MCF 10A (cell line): ENCODE data around the gene CYP21A2. TPM values are rescaled to one million over a fixed set of nuclear protein-coding genes. Genes with fewer than 3 reads are reported as not detected.
"Not testable (repeated sequence)": the region's sequence is repeated elsewhere in the genome, so short reads cannot be mapped to it uniquely, and the experiment has no call there.

Experiments
- BruUV-seq: library from RNA; stranded (reverse); fragments of 400-500 nt; replicated peaks from 2 replicates; lab custom pipeline; 2021; lab: Mats Ljungman, UMichigan
- CTCF ChIA-PET: fragments of 300-600 bp; sonication (Branson Sonifier 250); formaldehyde crosslinking; extraction: SDS; loops from one replicate; lab custom pipeline; 2021; ENCODE audit warnings: antibody characterized with exemption, inconsistent platforms; lab: Yijun Ruan, JAX
- POLR2A ChIA-PET: fragments of 300-600, 350-650 bp; sonication (Branson Sonifier 250); formaldehyde crosslinking; extraction: SDS; loops from one replicate; lab custom pipeline; 2020; ENCODE audit warnings: antibody characterized with exemption, inconsistent platforms; lab: Yijun Ruan, JAX
- DNase-seq: peaks from one replicate; pipeline ENCODE4 v3.0.0-alpha.2; 2018; ENCODE audit not compliant: unreplicated experiment
- H3K27ac Mint-ChIP-seq: one replicate; pipeline ENCODE4 v1.8.0; 2022; ENCODE audit warnings: mild to moderate bottlenecking, low read depth, mixed read lengths; ENCODE audit not compliant: unreplicated experiment
- H3K27me3 Mint-ChIP-seq: one replicate; pipeline ENCODE4 v1.8.0; 2022; ENCODE audit warnings: mixed read lengths; ENCODE audit not compliant: insufficient read depth, unreplicated experiment
- H3K36me3 Mint-ChIP-seq: one replicate; pipeline ENCODE4 v1.8.0; 2022; ENCODE audit warnings: mild to moderate bottlenecking, moderate library complexity, mixed read lengths; ENCODE audit not compliant: insufficient read depth, unreplicated experiment
- H3K4me1 Mint-ChIP-seq: one replicate; pipeline ENCODE4 v1.8.0; 2022; ENCODE audit warnings: mixed read lengths; ENCODE audit not compliant: insufficient read depth, unreplicated experiment
- H3K4me3 Mint-ChIP-seq: one replicate; pipeline ENCODE4 v1.8.0; 2022; ENCODE audit warnings: mild to moderate bottlenecking, moderate library complexity, mixed read lengths; ENCODE audit not compliant: unreplicated experiment
- H3K9me3 Mint-ChIP-seq: one replicate; pipeline ENCODE4 v1.8.0; 2022; ENCODE audit warnings: mixed read lengths; ENCODE audit not compliant: unreplicated experiment
- intact Hi-C: fragments of 100-400 bp; cut with micrococcal nuclease; formaldehyde crosslinking; loops from 2 replicates; pipeline ENCODE4 v1.14.1; 2022
- total RNA-seq: library from RNA; stranded (reverse); gene quantifications from 2 replicates; pipeline ENCODE4 v1.2.3, GENCODE V29; 2022

Gene CYP21A2
- total RNA-seq, 1 experiment from 2014 or later = 0.33 TPM

DNA sequence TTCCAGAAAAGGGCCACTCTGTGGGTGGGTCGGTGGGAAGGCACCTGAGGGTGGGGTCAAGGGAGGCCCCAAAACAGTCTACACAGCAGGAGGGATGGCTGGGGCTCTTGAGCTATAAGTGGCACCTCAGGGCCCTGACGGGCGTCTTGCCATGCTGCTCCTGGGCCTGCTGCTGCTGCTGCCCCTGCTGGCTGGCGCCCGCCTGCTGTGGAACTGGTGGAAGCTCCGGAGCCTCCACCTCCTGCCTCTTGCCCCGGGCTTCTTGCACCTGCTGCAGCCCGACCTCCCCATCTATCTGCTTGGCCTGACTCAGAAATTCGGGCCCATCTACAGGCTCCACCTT lies 32.7 kb upstream of the CYP21A2 start:
- H3K27me3 Mint-ChIP-seq, H3K9me3 Mint-ChIP-seq, H3K36me3 Mint-ChIP-seq, CTCF ChIA-PET, intact Hi-C loops, H3K4me3 Mint-ChIP-seq, BruUV-seq, H3K4me1 Mint-ChIP-seq, POLR2A ChIA-PET, H3K27ac Mint-ChIP-seq, DNase-seq: not testable (repeated sequence)

DNA sequence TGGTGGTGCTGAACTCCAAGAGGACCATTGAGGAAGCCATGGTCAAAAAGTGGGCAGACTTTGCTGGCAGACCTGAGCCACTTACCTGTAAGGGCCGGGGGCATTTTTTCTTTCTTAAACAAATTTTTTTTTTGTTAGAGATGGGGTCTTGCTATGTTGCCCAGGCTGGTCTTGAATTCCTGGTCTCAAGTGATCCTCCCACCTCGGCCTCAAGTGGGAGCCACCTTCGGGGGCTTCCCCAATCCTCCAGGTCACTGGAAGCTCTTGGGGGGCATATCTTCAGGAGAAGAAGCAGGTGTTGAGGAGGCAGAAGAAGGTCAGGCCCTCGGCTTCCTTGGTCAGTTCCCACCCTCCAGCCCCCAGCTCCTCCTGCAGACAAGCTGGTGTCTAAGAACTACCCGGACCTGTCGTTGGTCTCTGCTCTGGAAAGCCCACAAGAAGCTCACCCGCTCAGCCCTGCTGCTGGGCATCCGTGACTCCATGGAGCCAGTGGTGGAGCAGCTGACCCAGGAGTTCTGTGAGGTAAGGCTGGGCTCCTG lies 32.2 kb upstream of the CYP21A2 start:
- DNase-seq, H3K4me3 Mint-ChIP-seq, H3K9me3 Mint-ChIP-seq, intact Hi-C loops, BruUV-seq, H3K36me3 Mint-ChIP-seq, POLR2A ChIA-PET, CTCF ChIA-PET, H3K4me1 Mint-ChIP-seq, H3K27ac Mint-ChIP-seq, H3K27me3 Mint-ChIP-seq: not testable (repeated sequence)

DNA sequence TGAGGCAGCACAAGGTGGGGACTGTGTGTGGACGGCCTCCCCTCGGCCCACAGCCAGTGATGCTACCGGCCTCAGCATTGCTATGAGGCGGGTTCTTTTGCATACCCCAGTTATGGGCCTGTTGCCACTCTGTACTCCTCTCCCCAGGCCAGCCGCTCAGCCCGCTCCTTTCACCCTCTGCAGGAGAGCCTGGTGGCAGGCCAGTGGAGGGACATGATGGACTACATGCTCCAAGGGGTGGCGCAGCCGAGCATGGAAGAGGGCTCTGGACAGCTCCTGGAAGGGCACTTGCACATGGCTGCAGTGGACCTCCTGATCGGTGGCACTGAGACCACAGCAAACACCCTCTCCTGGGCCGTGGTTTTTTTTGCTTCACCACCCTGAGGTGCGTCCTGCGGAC lies 31.1 kb upstream of the CYP21A2 start:
- POLR2A ChIA-PET, H3K9me3 Mint-ChIP-seq, intact Hi-C loops, H3K27me3 Mint-ChIP-seq, DNase-seq, BruUV-seq, H3K4me1 Mint-ChIP-seq, H3K27ac Mint-ChIP-seq, H3K36me3 Mint-ChIP-seq, H3K4me3 Mint-ChIP-seq, CTCF ChIA-PET: not testable (repeated sequence)

DNA sequence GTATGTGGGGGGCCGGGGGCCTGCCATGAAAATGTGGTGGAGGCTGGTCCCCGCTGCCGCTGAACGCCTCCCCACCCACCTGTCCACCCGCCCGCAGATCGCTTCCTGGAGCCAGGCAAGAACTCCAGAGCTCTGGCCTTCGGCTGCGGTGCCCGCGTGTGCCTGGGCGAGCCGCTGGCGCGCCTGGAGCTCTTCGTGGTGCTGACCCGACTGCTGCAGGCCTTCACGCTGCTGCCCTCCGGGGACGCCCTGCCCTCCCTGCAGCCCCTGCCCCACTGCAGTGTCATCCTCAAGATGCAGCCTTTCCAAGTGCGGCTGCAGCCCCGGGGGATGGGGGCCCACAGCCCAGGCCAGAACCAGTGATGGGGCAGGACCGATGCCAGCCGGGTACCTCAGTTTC lies 30.2 kb upstream of the CYP21A2 start:
- DNase-seq, H3K4me3 Mint-ChIP-seq, POLR2A ChIA-PET, BruUV-seq, H3K9me3 Mint-ChIP-seq, H3K27ac Mint-ChIP-seq, CTCF ChIA-PET, H3K27me3 Mint-ChIP-seq, intact Hi-C loops, H3K4me1 Mint-ChIP-seq, H3K36me3 Mint-ChIP-seq: not testable (repeated sequence)

DNA sequence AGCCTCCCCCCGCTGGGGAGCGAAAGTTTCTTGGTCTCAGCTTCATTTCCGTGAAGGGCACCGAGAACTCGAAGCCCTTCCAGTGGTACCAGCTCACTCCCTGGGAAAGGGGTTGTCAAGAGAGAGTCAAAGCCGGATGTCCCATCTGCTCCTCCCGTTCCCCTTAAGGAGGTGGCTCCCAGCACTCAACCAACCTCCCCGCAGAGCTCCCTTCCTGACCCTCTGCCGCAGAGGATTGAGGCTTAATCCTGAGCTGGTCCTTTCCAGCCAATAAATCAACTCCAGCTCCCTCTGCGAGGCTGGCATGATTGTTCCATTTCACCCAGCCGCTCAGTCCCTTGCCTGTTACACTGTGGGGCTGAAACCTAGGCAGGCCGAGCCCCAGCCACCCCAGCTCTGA lies 29.6 kb upstream of the CYP21A2 start:
- H3K4me1 Mint-ChIP-seq, H3K27me3 Mint-ChIP-seq, DNase-seq, POLR2A ChIA-PET, CTCF ChIA-PET, H3K36me3 Mint-ChIP-seq, H3K4me3 Mint-ChIP-seq, BruUV-seq, H3K9me3 Mint-ChIP-seq, H3K27ac Mint-ChIP-seq, intact Hi-C loops: not testable (repeated sequence)

DNA sequence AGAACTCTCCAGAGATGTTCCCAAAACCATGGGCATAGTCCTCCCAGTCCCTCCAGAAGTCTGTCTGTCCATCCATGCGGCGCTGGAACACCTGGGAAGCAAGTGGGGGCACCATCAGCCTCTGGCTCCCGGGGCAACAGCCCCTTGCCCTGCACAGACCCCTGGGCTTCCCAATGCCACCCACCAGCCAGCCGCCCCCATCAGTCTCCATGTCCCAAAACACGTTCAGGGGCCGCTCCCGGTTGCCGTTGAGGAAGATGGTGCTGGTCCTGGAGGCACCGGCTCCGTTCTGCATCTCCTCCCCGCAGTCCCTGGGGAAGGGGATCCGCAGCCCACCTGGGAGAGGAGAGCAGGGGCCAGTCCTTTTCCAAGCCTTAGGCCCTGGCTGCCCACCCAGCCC lies 28.7 kb upstream of the CYP21A2 start:
- intact Hi-C loops, H3K27ac Mint-ChIP-seq, H3K27me3 Mint-ChIP-seq, DNase-seq, H3K36me3 Mint-ChIP-seq, H3K9me3 Mint-ChIP-seq, H3K4me3 Mint-ChIP-seq, H3K4me1 Mint-ChIP-seq, BruUV-seq, POLR2A ChIA-PET, CTCF ChIA-PET: not testable (repeated sequence)

DNA sequence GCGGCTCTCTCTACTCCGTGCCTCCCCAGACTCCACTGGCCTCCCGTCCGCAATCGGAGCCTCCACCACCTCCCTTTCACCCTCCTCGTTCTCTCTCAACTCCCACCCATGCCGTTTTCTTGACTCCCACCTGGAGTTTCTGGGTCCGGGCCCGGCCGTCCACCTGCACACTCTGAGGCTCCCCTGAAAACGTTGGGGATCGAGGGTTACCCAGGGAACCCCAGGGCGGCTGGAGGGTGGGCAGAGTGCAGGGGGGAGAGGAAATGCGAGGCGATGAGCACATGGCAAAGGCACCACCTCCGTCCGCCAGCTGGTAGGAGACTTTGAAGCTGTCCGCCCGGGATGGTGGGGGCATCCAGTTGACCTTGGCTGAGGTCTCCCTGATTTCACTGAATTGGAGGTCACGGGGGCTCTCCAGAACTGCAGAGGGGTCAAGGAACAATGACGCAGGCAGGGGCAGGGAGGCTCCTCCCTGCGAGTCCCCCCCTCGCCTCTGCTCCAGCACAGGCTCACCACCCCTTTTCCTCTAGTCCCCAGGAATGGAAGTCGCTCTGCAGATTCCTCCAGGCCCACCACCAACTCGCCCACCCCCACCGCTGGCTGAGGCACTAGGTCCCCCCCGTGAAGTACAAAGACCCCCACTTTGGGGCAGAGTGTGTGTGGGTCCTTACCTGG lies 27.2 kb upstream of the CYP21A2 start:
- CTCF ChIA-PET, POLR2A ChIA-PET, intact Hi-C loops, H3K4me1 Mint-ChIP-seq, H3K4me3 Mint-ChIP-seq, H3K27me3 Mint-ChIP-seq, BruUV-seq, H3K36me3 Mint-ChIP-seq, H3K9me3 Mint-ChIP-seq, DNase-seq, H3K27ac Mint-ChIP-seq: not testable (repeated sequence)

DNA sequence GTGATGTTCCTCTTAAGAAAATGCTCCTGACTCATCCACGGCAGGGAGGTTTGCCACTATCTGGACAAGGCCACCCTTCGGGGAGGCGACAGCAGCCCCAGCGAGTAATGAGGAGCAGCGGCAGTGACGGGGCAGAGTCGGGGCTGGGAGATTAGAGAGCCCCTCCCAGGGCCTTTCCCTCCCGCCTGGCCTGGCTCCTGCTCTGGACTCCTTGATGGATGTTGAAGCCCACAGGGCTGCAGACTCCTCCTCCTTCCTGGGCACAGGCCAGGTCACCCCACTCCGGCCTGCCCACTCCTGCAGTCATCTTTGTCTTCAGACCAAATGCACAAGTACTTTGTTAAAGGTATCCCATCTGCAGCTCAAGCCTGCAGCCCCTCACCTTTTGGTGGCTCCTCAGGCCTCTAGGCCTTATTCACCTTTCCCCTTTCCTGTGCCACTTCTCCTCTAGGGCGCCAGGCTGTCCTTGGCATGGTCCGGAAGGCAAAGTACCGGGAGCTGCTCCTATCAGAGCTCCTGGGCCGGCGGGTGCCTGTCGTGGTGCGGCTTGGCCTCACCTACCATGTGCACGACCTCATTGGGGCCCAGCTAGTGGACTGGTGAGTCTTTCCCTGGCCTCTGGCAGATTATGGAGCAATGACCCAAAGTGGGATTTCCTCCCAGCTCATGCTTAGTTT lies 25.1 kb upstream of the CYP21A2 start:
- H3K9me3 Mint-ChIP-seq, H3K36me3 Mint-ChIP-seq, H3K4me3 Mint-ChIP-seq, H3K27ac Mint-ChIP-seq, H3K4me1 Mint-ChIP-seq, H3K27me3 Mint-ChIP-seq, POLR2A ChIA-PET, BruUV-seq, intact Hi-C loops, DNase-seq: not testable (repeated sequence)
- CTCF ChIA-PET = interaction anchor here (0.7 kb wide), 1 partner anchor 986 kb away, joined by 3 read pairs; no protein-coding TSS in a partner anchor

DNA sequence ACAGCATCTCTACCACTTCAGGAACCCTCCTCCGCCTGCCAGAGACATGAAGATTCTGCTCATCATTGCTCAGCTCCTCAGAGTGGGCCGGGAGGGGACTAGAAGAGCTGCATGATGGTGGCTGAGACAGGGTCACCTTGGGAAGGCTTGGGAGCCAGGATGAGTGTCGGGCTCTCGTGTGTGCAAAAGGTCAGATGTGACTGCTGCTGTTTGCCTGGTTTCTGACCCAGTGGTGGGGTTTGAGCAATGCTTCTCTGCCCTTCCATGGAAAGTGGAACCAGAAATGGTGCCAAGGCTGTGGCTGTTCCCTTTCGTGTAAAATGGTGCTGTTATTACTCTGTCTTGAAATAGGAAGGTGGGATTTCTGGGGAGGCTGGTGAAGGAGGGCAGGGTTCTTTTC lies 24.5 kb upstream of the CYP21A2 start:
- H3K4me1 Mint-ChIP-seq, H3K9me3 Mint-ChIP-seq, H3K36me3 Mint-ChIP-seq, H3K4me3 Mint-ChIP-seq, intact Hi-C loops, BruUV-seq, POLR2A ChIA-PET, DNase-seq, H3K27ac Mint-ChIP-seq, H3K27me3 Mint-ChIP-seq: not testable (repeated sequence)
- CTCF ChIA-PET = interaction anchor here (0.7 kb wide), 1 partner anchor 985 kb away, joined by 3 read pairs; no protein-coding TSS in a partner anchor
